HEK293T (cell line): ENCODE measurements around the gene PARP12.

Source experiments
- CTCF ChIA-PET: fragments of 350-600 bp; formaldehyde crosslinking; extraction: SDS; loops from one replicate; lab custom pipeline; 2021; ENCODE audit warnings: antibody characterized with exemption, inconsistent platforms; lab: Yijun Ruan, JAX
- POLR2A ChIA-PET: fragments of 350-600 bp; formaldehyde crosslinking; extraction: SDS; loops from one replicate; lab custom pipeline; 2020; ENCODE audit warnings: antibody characterized with exemption, inconsistent platforms; lab: Yijun Ruan, JAX
- DNase-seq: peaks from one replicate; pipeline ENCODE4 v3.0.0; 2012; ENCODE audit warnings: mixed read lengths; ENCODE audit errors: extremely low spot score
- ARNT ChIP-seq: fragments of 450-650 bp; IDR thresholded peaks from 2 replicates; pipeline ENCODE4 v1.6.1; 2017; ENCODE audit warnings: mild to moderate bottlenecking
- BHLHE40 ChIP-seq: fragments of 450-650 bp; IDR thresholded peaks from 2 replicates; pipeline ENCODE4 v1.6.1; 2016; ENCODE audit warnings: mild to moderate bottlenecking, moderate library complexity, borderline replicate concordance
- CTBP1 ChIP-seq: fragments of 450-650 bp; IDR thresholded peaks from 2 replicates; pipeline ENCODE4 v1.6.1; 2016; ENCODE audit warnings: borderline replicate concordance
- ELF4 ChIP-seq: fragments of 450-650 bp; IDR thresholded peaks from 2 replicates; pipeline ENCODE4 v1.6.1; 2017; ENCODE audit warnings: antibody characterized with exemption
- FOXA1 ChIP-seq: fragments of 450-650 bp; IDR thresholded peaks from 2 replicates; pipeline ENCODE4 v1.6.1; 2016; ENCODE audit warnings: mild to moderate bottlenecking
- FOXK2 ChIP-seq: fragments of 450-650 bp; IDR thresholded peaks from 2 replicates; pipeline ENCODE4 v1.6.1; 2016; ENCODE audit warnings: mild to moderate bottlenecking
- FOXM1 ChIP-seq: fragments of 450-650 bp; IDR thresholded peaks from 2 replicates; pipeline ENCODE4 v1.6.1; 2017; ENCODE audit warnings: mild to moderate bottlenecking, borderline replicate concordance
- HDGF ChIP-seq: fragments of 450-650 bp; IDR thresholded peaks from 2 replicates; pipeline ENCODE4 v1.6.1; 2017; ENCODE audit warnings: antibody characterized with exemption, borderline replicate concordance
- L3MBTL2 ChIP-seq: fragments of 450-650 bp; conservative IDR thresholded peaks from 2 replicates; pipeline ENCODE4 v1.6.1; 2016; ENCODE audit warnings: mild to moderate bottlenecking
- LEF1 ChIP-seq: fragments of 450-650 bp; IDR thresholded peaks from 2 replicates; pipeline ENCODE4 v1.6.1; 2017; ENCODE audit warnings: mild to moderate bottlenecking, borderline replicate concordance
- NFRKB ChIP-seq: fragments of 450-650 bp; IDR thresholded peaks from 2 replicates; pipeline ENCODE4 v1.6.1; 2016; ENCODE audit warnings: mild to moderate bottlenecking, moderate library complexity
- PKNOX1 ChIP-seq: fragments of 450-650 bp; IDR thresholded peaks from 2 replicates; pipeline ENCODE4 v1.6.1; 2016
- SP1 ChIP-seq: fragments of 450-650 bp; IDR thresholded peaks from 2 replicates; pipeline ENCODE4 v1.6.1; 2017
- SUZ12 ChIP-seq: fragments of 450-650 bp; IDR thresholded peaks from 2 replicates; pipeline ENCODE4 v1.6.1; 2016; ENCODE audit warnings: mild to moderate bottlenecking
- TARDBP ChIP-seq: fragments of 450-650 bp; IDR thresholded peaks from 2 replicates; pipeline ENCODE4 v1.6.1; 2016
- ZNF384 ChIP-seq: fragments of 450-650 bp; IDR thresholded peaks from 2 replicates; pipeline ENCODE4 v1.6.1; 2016

The PARP12 gene

GRCh38 chr7:140055833-140056232 is 6.9 kb downstream of the PARP12 start:
- TF ChIP-seq LEF1 (no peak), HDGF (no peak), FOXM1 (no peak), ZNF384 (no peak), ARNT (no peak), L3MBTL2 (no peak), SUZ12 (no peak), CTBP1 (no peak)
- CTCF ChIA-PET: no interaction called here
- POLR2A ChIA-PET: no interaction called here
- no peak for DNase-seq

- no peak for DNase-seq
- CTCF ChIA-PET: no interaction called here
- POLR2A ChIA-PET: no interaction called here
- TF ChIP-seq SUZ12: no peak
These were observed 8.0 kb downstream of the PARP12 start for GRCh38 chr7:140054751-140055150.

GRCh38 chr7:140053812-140054539 is 8.8 kb downstream of the PARP12 start:
- TF ChIP-seq FOXA1 (no peak), LEF1 (no peak), NFRKB (no peak), BHLHE40 (no peak), HDGF (no peak), CTBP1 (no peak), ZNF384 (no peak), ELF4 (no peak), FOXK2 (no peak), PKNOX1 (no peak), L3MBTL2 (no peak), SP1 (no peak), SUZ12 (no peak), FOXM1 (no peak), ARNT (no peak), TARDBP (no peak)
- ChIA-PET CTCF (no interaction called here), POLR2A (no interaction called here)
- no peak for DNase-seq

GRCh38 chr7:140051820-140052219 is 10.9 kb downstream of the PARP12 start:
- CTCF ChIA-PET: no interaction called here
- DNase-seq: no peak
- POLR2A ChIA-PET: no interaction called here

GRCh38 chr7:140050100-140050499 is 12.7 kb downstream of the PARP12 start:
- DNase-seq: no peak
- ChIA-PET CTCF (no interaction called here), POLR2A (no interaction called here)
- TF ChIP-seq FOXM1 (no peak), ELF4 (no peak), LEF1 (no peak), PKNOX1 (no peak), ARNT (no peak), SUZ12 (no peak), HDGF (no peak), NFRKB (no peak), CTBP1 (no peak)

More at GRCh38 chr7:140051820-140052219, 10.9 kb downstream of the PARP12 start:
- no peak for TF ChIP-seq ARNT
- no peak for TF ChIP-seq FOXA1
- no peak for TF ChIP-seq L3MBTL2
- TF ChIP-seq BHLHE40: no peak
- no peak for TF ChIP-seq NFRKB
- TF ChIP-seq HDGF: no peak
- no peak for TF ChIP-seq PKNOX1
- no peak for TF ChIP-seq FOXM1
- TF ChIP-seq ELF4: no peak
- TF ChIP-seq FOXK2: no peak
- no peak for TF ChIP-seq CTBP1
- no peak for TF ChIP-seq SP1
- TF ChIP-seq TARDBP: no peak

- POLR2A ChIA-PET: no interaction called here
- CTCF ChIA-PET: no interaction called here
- no peak for DNase-seq
These were observed 13.3 kb downstream of the PARP12 start for GRCh38 chr7:140049339-140050024.

More at GRCh38 chr7:140049339-140050024, 13.3 kb downstream of the PARP12 start:
- TF ChIP-seq NFRKB: no peak
- no peak for TF ChIP-seq ZNF384
- no peak for TF ChIP-seq ELF4
- no peak for TF ChIP-seq FOXA1
- TF ChIP-seq CTBP1: no peak
- TF ChIP-seq ARNT: no peak
- TF ChIP-seq TARDBP: no peak
- TF ChIP-seq LEF1: no peak
- TF ChIP-seq SUZ12: no peak
- no peak for TF ChIP-seq SP1
